WTC11 (cell line): Measurements from ENCODE around the gene METTL1. TPM values are rescaled to one million over a fixed set of nuclear protein-coding genes. Genes with fewer than 3 reads are reported as not detected.

ENCODE experiments used
- ATAC-seq: fragments of 200-7000 bp; cut with Tn5 transposase; 2 replicates; pipeline ENCODE4 v1.10.0; 2021; ENCODE audit warnings: mild to moderate bottlenecking, moderate library complexity
- CTCF ChIA-PET: fragments of 300-600 bp; sonication (Branson Sonifier 250); formaldehyde crosslinking; loops from one replicate; lab custom pipeline; 2021; ENCODE audit warnings: antibody characterized with exemption; lab: Charles Lee
- POLR2A ChIA-PET: fragments of 350-600 bp; sonication (Branson Sonifier 250); formaldehyde crosslinking; loops from one replicate; lab custom pipeline; 2021; ENCODE audit warnings: antibody characterized with exemption; lab: Charles Lee
- DNase-seq: peaks from one replicate; pipeline ENCODE4 v3.0.0; 2021; ENCODE audit warnings: low spot score
- H3K27ac Mint-ChIP-seq: 2 replicates; pipeline ENCODE4 v1.8.0; 2021; ENCODE audit warnings: mixed read lengths
- H3K27me3 Mint-ChIP-seq: 2 replicates; pipeline ENCODE4 v1.8.0; 2021; ENCODE audit warnings: low read depth, mild to moderate bottlenecking, moderate library complexity, mixed read lengths
- H3K36me3 Mint-ChIP-seq: 2 replicates; pipeline ENCODE4 v1.8.0; 2021; ENCODE audit warnings: mixed read lengths
- H3K4me1 Mint-ChIP-seq: 2 replicates; pipeline ENCODE4 v1.8.0; 2022; ENCODE audit warnings: mixed read lengths
- H3K4me3 Mint-ChIP-seq: 2 replicates; pipeline ENCODE4 v1.8.0; 2021; ENCODE audit warnings: mild to moderate bottlenecking, moderate library complexity, mixed read lengths
- H3K9me3 Mint-ChIP-seq: 2 replicates; pipeline ENCODE4 v1.8.0; 2021; ENCODE audit warnings: mixed read lengths
- CBFB ChIP-seq: sonication (generic); formaldehyde crosslinking; IDR thresholded peaks from 2 replicates; pipeline ENCODE4 v1.8.1; 2022; ENCODE audit warnings: mild to moderate bottlenecking, low read depth, missing genetic modification reagents
- ELF4 ChIP-seq: sonication (generic); formaldehyde crosslinking; IDR thresholded peaks from 2 replicates; pipeline ENCODE4 v1.8.1; 2022; ENCODE audit warnings: low read depth, mild to moderate bottlenecking, moderate library complexity, missing genetic modification reagents
- GRHL2 ChIP-seq: fragments of 250-450 bp; sonication (Bioruptor Pico); IDR thresholded peaks from 2 replicates; pipeline ENCODE4 v1.8.0; 2022; ENCODE audit warnings: mild to moderate bottlenecking, moderate library complexity; ENCODE audit not compliant: insufficient replicate concordance, severe bottlenecking
- GTF2I ChIP-seq: fragments of 250-450 bp; sonication (Bioruptor Pico); conservative IDR thresholded peaks from 2 replicates; pipeline ENCODE4 v1.4.0; 2021; ENCODE audit warnings: mild to moderate bottlenecking
- HMGA2 ChIP-seq: fragments of 250-450 bp; sonication (Bioruptor Pico); IDR thresholded peaks from 2 replicates; pipeline ENCODE4 v1.4.0; 2021; ENCODE audit warnings: mild to moderate bottlenecking, moderate library complexity
- KAT7 ChIP-seq: sonication (generic); formaldehyde crosslinking; IDR thresholded peaks from 2 replicates; pipeline ENCODE4 v1.8.1; 2023; ENCODE audit warnings: missing genetic modification reagents, mild to moderate bottlenecking, borderline replicate concordance
- MYBL2 ChIP-seq: sonication (generic); formaldehyde crosslinking; IDR thresholded peaks from 2 replicates; pipeline ENCODE4 v1.8.1; 2023; ENCODE audit warnings: mild to moderate bottlenecking, moderate library complexity, missing genetic modification reagents
- NFYB ChIP-seq: sonication (generic); formaldehyde crosslinking; conservative IDR thresholded peaks from 2 replicates; pipeline ENCODE4 v1.8.0; 2022; ENCODE audit warnings: low read depth, missing genetic modification reagents
- NR1H2 ChIP-seq: sonication (generic); formaldehyde crosslinking; IDR thresholded peaks from 2 replicates; pipeline ENCODE4 v1.9.0; 2021; ENCODE audit warnings: mild to moderate bottlenecking, moderate library complexity, missing genetic modification reagents
- RELA ChIP-seq: sonication (generic); formaldehyde crosslinking; IDR thresholded peaks from 2 replicates; pipeline ENCODE4 v1.8.1; 2022; ENCODE audit warnings: missing genetic modification reagents, mild to moderate bottlenecking, borderline replicate concordance
- SP1 ChIP-seq: sonication (generic); formaldehyde crosslinking; conservative IDR thresholded peaks from 2 replicates; pipeline ENCODE4 v1.8.1; 2022; ENCODE audit warnings: missing genetic modification reagents
- ZNF219 ChIP-seq: sonication (generic); formaldehyde crosslinking; IDR thresholded peaks from 2 replicates; pipeline ENCODE4 v1.8.0; 2023; ENCODE audit warnings: missing genetic modification reagents, mild to moderate bottlenecking, borderline replicate concordance
- ZNF232 ChIP-seq: sonication (generic); formaldehyde crosslinking; IDR thresholded peaks from 2 replicates; pipeline ENCODE4 v1.8.0; 2022; ENCODE audit warnings: mild to moderate bottlenecking, missing genetic modification reagents
- ZNF317 ChIP-seq: sonication (generic); formaldehyde crosslinking; IDR thresholded peaks from 2 replicates; pipeline ENCODE4 v1.8.1; 2023; ENCODE audit warnings: low read depth, mild to moderate bottlenecking, moderate library complexity, missing genetic modification reagents, borderline replicate concordance
- ZNF396 ChIP-seq: fragments of 250-450 bp; sonication (Bioruptor Pico); IDR thresholded peaks from 2 replicates; pipeline ENCODE4 v1.8.0; 2021; ENCODE audit warnings: mild to moderate bottlenecking, moderate library complexity, borderline replicate concordance
- ZNF416 ChIP-seq: fragments of 250-450 bp; sonication (Bioruptor Pico); IDR thresholded peaks from 2 replicates; pipeline ENCODE4 v1.9.0; 2021; ENCODE audit warnings: mild to moderate bottlenecking, inconsistent platforms
- ZNF671 ChIP-seq: fragments of 250-450 bp; sonication (Bioruptor Pico); IDR thresholded peaks from 2 replicates; pipeline ENCODE4 v1.8.0; 2021; ENCODE audit warnings: mild to moderate bottlenecking
- total RNA-seq: library from RNA; stranded (reverse); gene quantifications from 3 replicates; pipeline ENCODE4 v1.2.3, GENCODE V29; 2021
- TF ChIP-seq, protein P1 (sequence below): sonication (generic); formaldehyde crosslinking; IDR thresholded peaks from 2 replicates; pipeline ENCODE4 v1.8.0; 2022; ENCODE audit warnings: missing genetic modification reagents
- TF ChIP-seq, protein P2 (sequence below): sonication (generic); formaldehyde crosslinking; IDR thresholded peaks from 2 replicates; pipeline ENCODE4 v1.8.1; 2023; ENCODE audit warnings: mild to moderate bottlenecking, missing genetic modification reagents
- TF ChIP-seq, protein P3 (sequence below): fragments of 250-450 bp; sonication (Bioruptor Pico); IDR thresholded peaks from 2 replicates; pipeline ENCODE4 v1.9.0; 2021; ENCODE audit warnings: mild to moderate bottlenecking
- TF ChIP-seq, protein P4 (sequence below): sonication (generic); formaldehyde crosslinking; IDR thresholded peaks from 2 replicates; pipeline ENCODE4 v1.8.1; 2022; ENCODE audit warnings: low read depth, missing genetic modification reagents, borderline replicate concordance
- TF ChIP-seq, protein P5 (sequence below): sonication (generic); formaldehyde crosslinking; IDR thresholded peaks from 2 replicates; pipeline ENCODE4 v1.8.1; 2022; ENCODE audit warnings: mild to moderate bottlenecking, moderate library complexity, missing genetic modification reagents
- TF ChIP-seq, protein P6 (sequence below): sonication (generic); formaldehyde crosslinking; IDR thresholded peaks from 2 replicates; pipeline ENCODE4 v1.8.0; 2022; ENCODE audit warnings: mild to moderate bottlenecking, missing genetic modification reagents

METTL1 gene
- total RNA-seq, 1 experiment from 2014 or later, result 25.5 TPM

DNA sequence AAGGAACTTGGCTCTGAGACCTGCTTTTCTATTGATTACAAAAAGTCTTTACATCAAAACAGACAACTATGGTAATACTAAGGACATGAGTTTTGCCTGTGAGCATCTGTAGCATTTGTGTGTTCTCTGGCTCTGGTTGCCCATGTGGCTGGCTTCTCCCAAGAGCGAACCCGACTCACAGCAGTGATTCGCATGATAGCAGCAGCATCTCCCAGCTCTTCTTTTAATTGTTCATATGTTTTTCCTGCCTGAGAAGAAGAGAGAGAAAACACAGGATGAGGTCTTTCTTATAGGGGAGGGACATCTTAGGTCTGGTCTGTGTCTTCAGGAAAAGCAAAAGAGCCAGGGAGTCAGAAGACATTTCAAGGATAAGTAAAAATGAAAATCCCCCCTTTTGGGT is 29.1 kb upstream of the METTL1 start (continued):
- TF ChIP-seq, protein P1, sequence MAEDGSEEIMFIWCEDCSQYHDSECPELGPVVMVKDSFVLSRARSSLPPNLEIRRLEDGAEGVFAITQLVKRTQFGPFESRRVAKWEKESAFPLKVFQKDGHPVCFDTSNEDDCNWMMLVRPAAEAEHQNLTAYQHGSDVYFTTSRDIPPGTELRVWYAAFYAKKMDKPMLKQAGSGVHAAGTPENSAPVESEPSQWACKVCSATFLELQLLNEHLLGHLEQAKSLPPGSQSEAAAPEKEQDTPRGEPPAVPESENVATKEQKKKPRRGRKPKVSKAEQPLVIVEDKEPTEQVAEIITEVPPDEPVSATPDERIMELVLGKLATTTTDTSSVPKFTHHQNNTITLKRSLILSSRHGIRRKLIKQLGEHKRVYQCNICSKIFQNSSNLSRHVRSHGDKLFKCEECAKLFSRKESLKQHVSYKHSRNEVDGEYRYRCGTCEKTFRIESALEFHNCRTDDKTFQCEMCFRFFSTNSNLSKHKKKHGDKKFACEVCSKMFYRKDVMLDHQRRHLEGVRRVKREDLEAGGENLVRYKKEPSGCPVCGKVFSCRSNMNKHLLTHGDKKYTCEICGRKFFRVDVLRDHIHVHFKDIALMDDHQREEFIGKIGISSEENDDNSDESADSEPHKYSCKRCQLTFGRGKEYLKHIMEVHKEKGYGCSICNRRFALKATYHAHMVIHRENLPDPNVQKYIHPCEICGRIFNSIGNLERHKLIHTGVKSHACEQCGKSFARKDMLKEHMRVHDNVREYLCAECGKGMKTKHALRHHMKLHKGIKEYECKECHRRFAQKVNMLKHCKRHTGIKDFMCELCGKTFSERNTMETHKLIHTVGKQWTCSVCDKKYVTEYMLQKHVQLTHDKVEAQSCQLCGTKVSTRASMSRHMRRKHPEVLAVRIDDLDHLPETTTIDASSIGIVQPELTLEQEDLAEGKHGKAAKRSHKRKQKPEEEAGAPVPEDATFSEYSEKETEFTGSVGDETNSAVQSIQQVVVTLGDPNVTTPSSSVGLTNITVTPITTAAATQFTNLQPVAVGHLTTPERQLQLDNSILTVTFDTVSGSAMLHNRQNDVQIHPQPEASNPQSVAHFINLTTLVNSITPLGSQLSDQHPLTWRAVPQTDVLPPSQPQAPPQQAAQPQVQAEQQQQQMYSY (CRISPR knock-in tag), result no peak
- no peak for TF ChIP-seq ZNF671 (CRISPR knock-in tag)
- TF ChIP-seq KAT7 (CRISPR knock-in tag), result no peak
- no peak for TF ChIP-seq CBFB
- TF ChIP-seq NFYB (CRISPR knock-in tag), result no peak
- TF ChIP-seq, protein P2, sequence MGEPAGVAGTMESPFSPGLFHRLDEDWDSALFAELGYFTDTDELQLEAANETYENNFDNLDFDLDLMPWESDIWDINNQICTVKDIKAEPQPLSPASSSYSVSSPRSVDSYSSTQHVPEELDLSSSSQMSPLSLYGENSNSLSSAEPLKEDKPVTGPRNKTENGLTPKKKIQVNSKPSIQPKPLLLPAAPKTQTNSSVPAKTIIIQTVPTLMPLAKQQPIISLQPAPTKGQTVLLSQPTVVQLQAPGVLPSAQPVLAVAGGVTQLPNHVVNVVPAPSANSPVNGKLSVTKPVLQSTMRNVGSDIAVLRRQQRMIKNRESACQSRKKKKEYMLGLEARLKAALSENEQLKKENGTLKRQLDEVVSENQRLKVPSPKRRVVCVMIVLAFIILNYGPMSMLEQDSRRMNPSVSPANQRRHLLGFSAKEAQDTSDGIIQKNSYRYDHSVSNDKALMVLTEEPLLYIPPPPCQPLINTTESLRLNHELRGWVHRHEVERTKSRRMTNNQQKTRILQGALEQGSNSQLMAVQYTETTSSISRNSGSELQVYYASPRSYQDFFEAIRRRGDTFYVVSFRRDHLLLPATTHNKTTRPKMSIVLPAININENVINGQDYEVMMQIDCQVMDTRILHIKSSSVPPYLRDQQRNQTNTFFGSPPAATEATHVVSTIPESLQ, result no peak
- TF ChIP-seq GTF2I (CRISPR knock-in tag), result no peak
- TF ChIP-seq GRHL2, result no peak
- TF ChIP-seq ELF4, result no peak
- TF ChIP-seq MYBL2 (CRISPR knock-in tag), result no peak
- TF ChIP-seq ZNF317 (CRISPR knock-in tag), result no peak
- no peak for TF ChIP-seq ZNF232 (CRISPR knock-in tag)

DNA sequence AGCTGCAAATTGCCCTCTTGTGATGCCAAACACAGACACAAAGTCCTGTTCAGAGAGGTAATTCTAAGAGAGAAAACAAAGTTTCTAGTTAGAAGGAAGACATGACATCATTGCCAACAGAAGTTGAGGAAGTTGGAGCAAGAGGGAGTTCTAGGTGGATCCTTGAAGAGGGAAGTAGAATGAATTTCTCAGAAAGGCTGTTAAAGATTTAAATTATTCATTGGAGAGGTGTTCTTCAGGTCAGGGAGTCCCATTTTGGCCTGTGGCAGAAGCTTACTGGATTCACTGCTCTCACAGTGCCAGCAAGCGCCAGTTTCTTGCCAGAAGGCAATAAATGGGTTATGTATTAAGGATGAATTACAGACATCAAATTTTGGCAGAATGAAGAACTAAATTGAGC is 26.0 kb upstream of the METTL1 start:
- ChIA-PET CTCF (no interaction called here), POLR2A (no interaction called here)
- H3K9me3 Mint-ChIP-seq, result no peaks in the 10 kb centered on the region
- H3K36me3 Mint-ChIP-seq, result peaks cover 32% of the 10 kb centered on the region
- no peaks in the 10 kb centered on the region for H3K27me3 Mint-ChIP-seq
- no peak for DNase-seq
- no peak overlapping the region for H3K4me3 Mint-ChIP-seq
- ATAC-seq, result no peak
- no peak overlapping the region for H3K27ac Mint-ChIP-seq
- no peaks in the 10 kb centered on the region for H3K4me1 Mint-ChIP-seq
- TF ChIP-seq, protein P3, sequence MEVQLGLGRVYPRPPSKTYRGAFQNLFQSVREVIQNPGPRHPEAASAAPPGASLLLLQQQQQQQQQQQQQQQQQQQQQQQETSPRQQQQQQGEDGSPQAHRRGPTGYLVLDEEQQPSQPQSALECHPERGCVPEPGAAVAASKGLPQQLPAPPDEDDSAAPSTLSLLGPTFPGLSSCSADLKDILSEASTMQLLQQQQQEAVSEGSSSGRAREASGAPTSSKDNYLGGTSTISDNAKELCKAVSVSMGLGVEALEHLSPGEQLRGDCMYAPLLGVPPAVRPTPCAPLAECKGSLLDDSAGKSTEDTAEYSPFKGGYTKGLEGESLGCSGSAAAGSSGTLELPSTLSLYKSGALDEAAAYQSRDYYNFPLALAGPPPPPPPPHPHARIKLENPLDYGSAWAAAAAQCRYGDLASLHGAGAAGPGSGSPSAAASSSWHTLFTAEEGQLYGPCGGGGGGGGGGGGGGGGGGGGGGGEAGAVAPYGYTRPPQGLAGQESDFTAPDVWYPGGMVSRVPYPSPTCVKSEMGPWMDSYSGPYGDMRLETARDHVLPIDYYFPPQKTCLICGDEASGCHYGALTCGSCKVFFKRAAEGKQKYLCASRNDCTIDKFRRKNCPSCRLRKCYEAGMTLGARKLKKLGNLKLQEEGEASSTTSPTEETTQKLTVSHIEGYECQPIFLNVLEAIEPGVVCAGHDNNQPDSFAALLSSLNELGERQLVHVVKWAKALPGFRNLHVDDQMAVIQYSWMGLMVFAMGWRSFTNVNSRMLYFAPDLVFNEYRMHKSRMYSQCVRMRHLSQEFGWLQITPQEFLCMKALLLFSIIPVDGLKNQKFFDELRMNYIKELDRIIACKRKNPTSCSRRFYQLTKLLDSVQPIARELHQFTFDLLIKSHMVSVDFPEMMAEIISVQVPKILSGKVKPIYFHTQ (CRISPR knock-in tag), result no peak
- no peak for TF ChIP-seq RELA (CRISPR knock-in tag)
- TF ChIP-seq ZNF416 (CRISPR knock-in tag), result no peak
- TF ChIP-seq, protein P4, sequence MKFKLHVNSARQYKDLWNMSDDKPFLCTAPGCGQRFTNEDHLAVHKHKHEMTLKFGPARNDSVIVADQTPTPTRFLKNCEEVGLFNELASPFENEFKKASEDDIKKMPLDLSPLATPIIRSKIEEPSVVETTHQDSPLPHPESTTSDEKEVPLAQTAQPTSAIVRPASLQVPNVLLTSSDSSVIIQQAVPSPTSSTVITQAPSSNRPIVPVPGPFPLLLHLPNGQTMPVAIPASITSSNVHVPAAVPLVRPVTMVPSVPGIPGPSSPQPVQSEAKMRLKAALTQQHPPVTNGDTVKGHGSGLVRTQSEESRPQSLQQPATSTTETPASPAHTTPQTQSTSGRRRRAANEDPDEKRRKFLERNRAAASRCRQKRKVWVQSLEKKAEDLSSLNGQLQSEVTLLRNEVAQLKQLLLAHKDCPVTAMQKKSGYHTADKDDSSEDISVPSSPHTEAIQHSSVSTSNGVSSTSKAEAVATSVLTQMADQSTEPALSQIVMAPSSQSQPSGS (CRISPR knock-in tag), result no peak
- no peak for TF ChIP-seq SP1
- no peak for TF ChIP-seq ZNF396 (CRISPR knock-in tag)
- TF ChIP-seq, protein P5, sequence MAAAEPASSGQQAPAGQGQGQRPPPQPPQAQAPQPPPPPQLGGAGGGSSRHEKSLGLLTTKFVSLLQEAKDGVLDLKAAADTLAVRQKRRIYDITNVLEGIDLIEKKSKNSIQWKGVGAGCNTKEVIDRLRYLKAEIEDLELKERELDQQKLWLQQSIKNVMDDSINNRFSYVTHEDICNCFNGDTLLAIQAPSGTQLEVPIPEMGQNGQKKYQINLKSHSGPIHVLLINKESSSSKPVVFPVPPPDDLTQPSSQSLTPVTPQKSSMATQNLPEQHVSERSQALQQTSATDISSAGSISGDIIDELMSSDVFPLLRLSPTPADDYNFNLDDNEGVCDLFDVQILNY, result no peak
- TF ChIP-seq HMGA2 (CRISPR knock-in tag), result no peak
- TF ChIP-seq ZNF219 (CRISPR knock-in tag), result no peak
- no peak for TF ChIP-seq NR1H2 (CRISPR knock-in tag)
- TF ChIP-seq, protein P6, sequence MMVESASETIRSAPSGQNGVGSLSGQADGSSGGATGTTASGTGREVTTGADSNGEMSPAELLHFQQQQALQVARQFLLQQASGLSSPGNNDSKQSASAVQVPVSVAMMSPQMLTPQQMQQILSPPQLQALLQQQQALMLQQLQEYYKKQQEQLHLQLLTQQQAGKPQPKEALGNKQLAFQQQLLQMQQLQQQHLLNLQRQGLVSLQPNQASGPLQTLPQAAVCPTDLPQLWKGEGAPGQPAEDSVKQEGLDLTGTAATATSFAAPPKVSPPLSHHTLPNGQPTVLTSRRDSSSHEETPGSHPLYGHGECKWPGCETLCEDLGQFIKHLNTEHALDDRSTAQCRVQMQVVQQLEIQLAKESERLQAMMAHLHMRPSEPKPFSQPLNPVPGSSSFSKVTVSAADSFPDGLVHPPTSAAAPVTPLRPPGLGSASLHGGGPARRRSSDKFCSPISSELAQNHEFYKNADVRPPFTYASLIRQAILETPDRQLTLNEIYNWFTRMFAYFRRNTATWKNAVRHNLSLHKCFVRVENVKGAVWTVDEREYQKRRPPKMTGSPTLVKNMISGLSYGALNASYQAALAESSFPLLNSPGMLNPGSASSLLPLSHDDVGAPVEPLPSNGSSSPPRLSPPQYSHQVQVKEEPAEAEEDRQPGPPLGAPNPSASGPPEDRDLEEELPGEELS (CRISPR knock-in tag), result no peak
